Measurements from ENCODE around the gene ZNF423.

ZNF423 gene

GRCh38 chr16:49578435-49579024 is 277.4 kb downstream of the ZNF423 start:
- H3K36me3 ChIP-seq (ENCODE audit: control insufficient read depth, insufficient read depth, low read length): no peaks in the 10 kb centered on the region
- no peaks in the 10 kb centered on the region for H3K9me3 ChIP-seq (ENCODE audit: control insufficient read depth, low read length)
- 83 to 85% methylated on average over 12 of the region's 12 CpGs for WGBS, 2 experiments
- H3K27me3 ChIP-seq (ENCODE audit: control insufficient read depth, insufficient read depth, low read length, poor library complexity, severe bottlenecking): no peaks in the 10 kb centered on the region
- no peak overlapping the region for H3K4me3 ChIP-seq (ENCODE audit: insufficient read depth, low read depth, low read length)
- H3K27ac ChIP-seq (ENCODE audit: insufficient read depth, low read depth, low read length, poor library complexity, severe bottlenecking): no peak overlapping the region
- peaks cover 20% of the 10 kb centered on the region for H3K4me1 ChIP-seq (ENCODE audit: control insufficient read depth, insufficient read depth, low read length)

GRCh38 chr16:49578018-49578417 is 277.9 kb downstream of the ZNF423 start:
- WGBS, 2 experiments: 75 to 77% methylated on average over 3 of the region's 3 CpGs
- no peak overlapping the region for H3K27ac ChIP-seq (ENCODE audit: insufficient read depth, low read depth, low read length, poor library complexity, severe bottlenecking)
- no peaks in the 10 kb centered on the region for H3K27me3 ChIP-seq (ENCODE audit: control insufficient read depth, insufficient read depth, low read length, poor library complexity, severe bottlenecking)
- peaks cover under 1% of the 10 kb centered on the region for H3K36me3 ChIP-seq (ENCODE audit: control insufficient read depth, insufficient read depth, low read length)
- H3K9me3 ChIP-seq (ENCODE audit: control insufficient read depth, low read length): no peaks in the 10 kb centered on the region
- peaks cover 20% of the 10 kb centered on the region for H3K4me1 ChIP-seq (ENCODE audit: control insufficient read depth, insufficient read depth, low read length)
- H3K4me3 ChIP-seq (ENCODE audit: insufficient read depth, low read depth, low read length): no peak overlapping the region

DNA sequence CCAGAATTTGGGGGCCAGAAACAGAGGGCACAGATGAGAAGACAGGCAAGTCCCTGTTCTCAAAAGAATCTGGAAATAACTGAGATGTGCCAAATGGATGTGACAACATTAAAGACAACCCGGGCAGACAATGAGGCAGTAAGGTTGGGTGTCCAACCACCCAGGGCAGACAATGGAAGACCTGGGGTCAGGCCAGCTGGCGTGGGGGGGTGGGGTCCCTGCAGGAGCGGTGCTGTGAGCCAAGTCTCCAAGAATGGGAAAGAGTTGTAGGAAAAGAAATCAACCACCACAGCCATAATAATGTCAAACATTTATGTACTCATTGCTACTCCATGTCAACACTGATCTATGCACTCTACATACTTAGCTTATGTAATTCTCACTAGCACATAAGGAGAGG is 279.0 kb downstream of the ZNF423 start:
- 85 to 91% methylated on average over 3 of the region's 3 CpGs for WGBS, 2 experiments
- H3K4me3 ChIP-seq (ENCODE audit: insufficient read depth, low read depth, low read length): no peak overlapping the region

GRCh38 chr16:49576173-49576494 is 279.8 kb downstream of the ZNF423 start:
- 91 to 93% methylated on average over 4 of the region's 4 CpGs for WGBS, 2 experiments
- H3K9me3 ChIP-seq (ENCODE audit: control insufficient read depth, low read length): no peaks in the 10 kb centered on the region
- H3K4me1 ChIP-seq (ENCODE audit: control insufficient read depth, insufficient read depth, low read length): peaks cover 12% of the 10 kb centered on the region

More for the DNA sequence above, 279.0 kb downstream of the ZNF423 start:
- peaks cover 17% of the 10 kb centered on the region for H3K4me1 ChIP-seq (ENCODE audit: control insufficient read depth, insufficient read depth, low read length)
- H3K36me3 ChIP-seq (ENCODE audit: control insufficient read depth, insufficient read depth, low read length): peaks cover 6% of the 10 kb centered on the region
- no peaks in the 10 kb centered on the region for H3K27me3 ChIP-seq (ENCODE audit: control insufficient read depth, insufficient read depth, low read length, poor library complexity, severe bottlenecking)
- H3K9me3 ChIP-seq (ENCODE audit: control insufficient read depth, low read length): no peaks in the 10 kb centered on the region
- no peak overlapping the region for H3K27ac ChIP-seq (ENCODE audit: insufficient read depth, low read depth, low read length, poor library complexity, severe bottlenecking)

GRCh38 chr16:49575346-49576172 is 280.4 kb downstream of the ZNF423 start:
- Histone ChIP-seq H3K27me3 (ENCODE audit: control insufficient read depth, insufficient read depth, low read length, poor library complexity, severe bottlenecking) (no peaks in the 10 kb centered on the region), H3K27ac (ENCODE audit: insufficient read depth, low read depth, low read length, poor library complexity, severe bottlenecking) (no peak overlapping the region), H3K4me3 (ENCODE audit: insufficient read depth, low read depth, low read length) (no peak overlapping the region), H3K36me3 (ENCODE audit: control insufficient read depth, insufficient read depth, low read length) (peaks cover 6% of the 10 kb centered on the region), H3K9me3 (ENCODE audit: control insufficient read depth, low read length) (no peaks in the 10 kb centered on the region), H3K4me1 (ENCODE audit: control insufficient read depth, insufficient read depth, low read length) (peaks cover 12% of the 10 kb centered on the region)
- 78% methylated on average over 14 of the region's 14 CpGs for WGBS, 2 experiments

More at GRCh38 chr16:49576173-49576494, 279.8 kb downstream of the ZNF423 start:
- no peaks in the 10 kb centered on the region for H3K27me3 ChIP-seq (ENCODE audit: control insufficient read depth, insufficient read depth, low read length, poor library complexity, severe bottlenecking)
- H3K36me3 ChIP-seq (ENCODE audit: control insufficient read depth, insufficient read depth, low read length): peaks cover 6% of the 10 kb centered on the region
- H3K27ac ChIP-seq (ENCODE audit: insufficient read depth, low read depth, low read length, poor library complexity, severe bottlenecking): no peak overlapping the region
- no peak overlapping the region for H3K4me3 ChIP-seq (ENCODE audit: insufficient read depth, low read depth, low read length)

- H3K4me1 ChIP-seq (ENCODE audit: control insufficient read depth, insufficient read depth, low read length): peaks cover 12% of the 10 kb centered on the region
- no peak overlapping the region for H3K4me3 ChIP-seq (ENCODE audit: insufficient read depth, low read depth, low read length)
- H3K9me3 ChIP-seq (ENCODE audit: control insufficient read depth, low read length): no peaks in the 10 kb centered on the region
- 94 to 95% methylated on average over 12 of the region's 12 CpGs for WGBS, 2 experiments
- H3K27me3 ChIP-seq (ENCODE audit: control insufficient read depth, insufficient read depth, low read length, poor library complexity, severe bottlenecking): no peaks in the 10 kb centered on the region
- H3K27ac ChIP-seq (ENCODE audit: insufficient read depth, low read depth, low read length, poor library complexity, severe bottlenecking): no peak overlapping the region
- peaks cover 6% of the 10 kb centered on the region for H3K36me3 ChIP-seq (ENCODE audit: control insufficient read depth, insufficient read depth, low read length)
These were observed 281.1 kb downstream of the ZNF423 start for GRCh38 chr16:49574826-49575225.

DNA sequence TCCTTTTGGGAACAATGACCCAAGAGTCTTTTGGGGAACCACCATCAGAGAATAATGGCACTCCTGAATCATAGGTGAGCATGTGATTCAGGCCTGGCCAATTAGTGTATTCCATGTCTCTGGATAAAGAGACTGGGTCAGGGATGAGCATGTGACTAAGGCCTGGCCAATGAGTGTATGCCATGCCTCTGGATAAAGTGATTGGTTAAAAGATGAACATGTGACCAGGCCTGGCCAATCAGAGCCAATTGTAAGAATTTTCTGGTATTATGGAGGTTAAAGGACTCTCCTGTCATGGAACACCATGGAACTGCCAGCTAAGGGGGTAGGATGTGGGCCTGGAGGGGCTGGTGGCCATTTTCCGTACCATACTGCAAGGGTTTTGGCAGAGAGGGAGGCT is 288.0 kb downstream of the ZNF423 start:
- no peaks in the 10 kb centered on the region for H3K9me3 ChIP-seq (ENCODE audit: control insufficient read depth, low read length)
- H3K27me3 ChIP-seq (ENCODE audit: control insufficient read depth, insufficient read depth, low read length, poor library complexity, severe bottlenecking): no peaks in the 10 kb centered on the region
- H3K4me3 ChIP-seq (ENCODE audit: insufficient read depth, low read depth, low read length): no peak overlapping the region
- 93 to 97% methylated on average over 1 of the region's 1 CpG for WGBS, 2 experiments
- peaks cover 5% of the 10 kb centered on the region for H3K36me3 ChIP-seq (ENCODE audit: control insufficient read depth, insufficient read depth, low read length)
- peaks cover 24% of the 10 kb centered on the region for H3K4me1 ChIP-seq (ENCODE audit: control insufficient read depth, insufficient read depth, low read length)
- H3K27ac ChIP-seq (ENCODE audit: insufficient read depth, low read depth, low read length, poor library complexity, severe bottlenecking): no peak overlapping the region

GRCh38 chr16:49566432-49566831 is 289.5 kb downstream of the ZNF423 start:
- 85 to 87% methylated on average over 5 of the region's 6 CpGs for WGBS, 2 experiments
- Histone ChIP-seq H3K36me3 (ENCODE audit: control insufficient read depth, insufficient read depth, low read length) (no peaks in the 10 kb centered on the region), H3K4me1 (ENCODE audit: control insufficient read depth, insufficient read depth, low read length) (peaks cover 24% of the 10 kb centered on the region), H3K9me3 (ENCODE audit: control insufficient read depth, low read length) (no peaks in the 10 kb centered on the region), H3K27ac (ENCODE audit: insufficient read depth, low read depth, low read length, poor library complexity, severe bottlenecking) (no peak overlapping the region), H3K27me3 (ENCODE audit: control insufficient read depth, insufficient read depth, low read length, poor library complexity, severe bottlenecking) (no peaks in the 10 kb centered on the region), H3K4me3 (ENCODE audit: insufficient read depth, low read depth, low read length) (no peak overlapping the region)

- 78 to 80% methylated on average over 14 of the region's 14 CpGs for WGBS, 2 experiments
- Histone ChIP-seq H3K27me3 (ENCODE audit: control insufficient read depth, insufficient read depth, low read length, poor library complexity, severe bottlenecking) (no peaks in the 10 kb centered on the region), H3K4me1 (ENCODE audit: control insufficient read depth, insufficient read depth, low read length) (peaks cover 28% of the 10 kb centered on the region), H3K36me3 (ENCODE audit: control insufficient read depth, insufficient read depth, low read length) (no peaks in the 10 kb centered on the region), H3K9me3 (ENCODE audit: control insufficient read depth, low read length) (no peaks in the 10 kb centered on the region), H3K27ac (ENCODE audit: insufficient read depth, low read depth, low read length, poor library complexity, severe bottlenecking) (no peak overlapping the region), H3K4me3 (ENCODE audit: insufficient read depth, low read depth, low read length) (no peak overlapping the region)
These were observed 291.2 kb downstream of the ZNF423 start for GRCh38 chr16:49564496-49565229.

GRCh38 chr16:49563666-49564065 is 292.2 kb downstream of the ZNF423 start:
- no peaks in the 10 kb centered on the region for H3K27me3 ChIP-seq (ENCODE audit: control insufficient read depth, insufficient read depth, low read length, poor library complexity, severe bottlenecking)
- no peak overlapping the region for H3K27ac ChIP-seq (ENCODE audit: insufficient read depth, low read depth, low read length, poor library complexity, severe bottlenecking)
- no peaks in the 10 kb centered on the region for H3K9me3 ChIP-seq (ENCODE audit: control insufficient read depth, low read length)
- WGBS, 2 experiments: 94% methylated on average over 2 of the region's 2 CpGs
- H3K4me1 ChIP-seq (ENCODE audit: control insufficient read depth, insufficient read depth, low read length): peaks cover 28% of the 10 kb centered on the region
- H3K4me3 ChIP-seq (ENCODE audit: insufficient read depth, low read depth, low read length): no peak overlapping the region
- H3K36me3 ChIP-seq (ENCODE audit: control insufficient read depth, insufficient read depth, low read length): no peaks in the 10 kb centered on the region

Measured in ectodermal cell (in vitro differentiated cells).